ENCODE results near the gene MXRA8. TPM values are rescaled to one million over a fixed set of nuclear protein-coding genes. Genes with fewer than 3 reads are reported as not detected.
"Not testable (repeated sequence)": the region's sequence is repeated elsewhere in the genome, so short reads cannot be mapped to it uniquely, and the experiment has no call there.

The MXRA8 gene
- polyA plus RNA-seq, 1 donor = 346 TPM

DNA sequence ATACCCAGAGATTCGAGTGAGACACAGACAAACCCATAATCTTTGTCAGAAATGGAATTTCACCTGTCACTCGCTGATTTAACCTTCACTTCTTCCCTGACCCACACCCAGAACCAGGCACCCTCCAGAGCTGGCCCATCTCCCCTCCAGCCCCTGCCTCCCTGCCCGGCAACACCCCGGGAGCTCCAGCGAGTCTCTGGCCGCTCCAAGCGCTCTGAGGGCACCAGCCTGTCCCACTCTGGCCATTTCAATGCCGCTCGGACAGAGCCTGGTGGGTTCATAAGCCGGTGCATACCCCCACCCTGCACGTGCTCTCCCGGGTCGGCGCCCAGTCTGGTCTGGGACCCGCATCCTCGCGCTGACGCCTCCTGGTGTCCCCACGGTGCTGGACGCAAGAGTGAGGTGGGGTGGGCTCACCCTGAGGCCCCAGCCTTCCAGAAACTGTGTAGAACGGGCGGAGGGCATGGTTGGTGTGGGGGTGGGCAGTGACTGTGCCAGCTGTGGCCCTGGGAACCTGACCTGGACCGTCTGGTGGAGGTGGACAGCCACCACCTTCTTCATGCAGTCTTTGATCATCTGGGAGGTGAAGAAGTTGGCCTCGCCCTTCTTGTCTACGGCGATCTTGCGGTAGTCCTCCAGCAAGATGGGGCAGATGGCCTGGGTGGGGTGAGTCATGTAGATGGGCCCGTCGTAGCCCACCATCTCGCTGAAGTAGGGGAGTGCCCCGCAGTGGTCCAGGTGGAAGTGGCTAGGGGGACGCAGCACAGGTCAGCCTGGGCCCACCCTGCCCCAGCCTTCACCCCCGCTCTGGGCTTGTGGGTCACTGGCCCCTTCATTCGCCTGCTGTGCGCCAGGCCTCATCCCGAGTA lies 39.3 kb downstream of the MXRA8 start:
- Histone ChIP-seq H3K4me1 (ENCODE audit: control insufficient read depth, insufficient read depth, low read length) (peaks cover 3% of the 10 kb centered on the region), H3K36me3 (ENCODE audit: control insufficient read depth, insufficient read depth, low read length) (peaks cover 57% of the 10 kb centered on the region), H3K27me3 (ENCODE audit: control insufficient read depth, insufficient read depth, low read length) (no peaks in the 10 kb centered on the region), H3K9me3 (ENCODE audit: control insufficient read depth, low read depth, low read length) (no peaks in the 10 kb centered on the region), H3K4me3 (ENCODE audit: low read length) (no peak overlapping the region), H3K27ac (ENCODE audit: low read length) (no peak overlapping the region)
- WGBS (ENCODE audit: insufficient coverage, low lambda C conversion rate) = 100% methylated on average over 1 of the region's 36 CpGs
- no peak for DNase-seq

DNA sequence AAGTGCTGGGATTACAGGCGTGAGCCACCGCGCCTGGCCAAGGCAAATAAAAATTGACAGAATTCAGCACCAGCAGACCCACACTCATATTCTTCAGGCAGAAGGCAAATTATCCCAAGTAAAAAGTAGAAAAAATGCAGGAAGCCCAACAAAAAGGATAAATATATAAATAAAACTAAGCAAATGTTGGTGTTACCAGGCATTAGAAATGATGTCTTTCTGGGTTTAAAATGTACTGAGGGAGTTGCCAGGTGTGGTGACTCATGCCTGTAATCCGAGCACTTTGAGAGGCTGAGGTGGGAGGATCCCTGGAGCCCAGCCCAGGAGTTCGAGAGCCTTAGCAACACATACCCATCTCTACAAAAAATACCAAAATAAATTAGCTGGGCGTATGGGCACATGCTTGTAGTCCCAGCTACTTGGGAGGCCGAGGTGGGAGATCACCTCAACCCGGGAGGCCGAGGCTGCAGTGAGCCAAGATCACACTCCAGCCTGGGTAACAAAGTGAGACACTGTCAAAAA lies 40.2 kb downstream of the MXRA8 start:
- Histone ChIP-seq H3K27ac (ENCODE audit: low read length) (no peak overlapping the region), H3K36me3 (ENCODE audit: control insufficient read depth, insufficient read depth, low read length) (peaks cover 65% of the 10 kb centered on the region), H3K9me3 (ENCODE audit: control insufficient read depth, low read depth, low read length) (no peaks in the 10 kb centered on the region), H3K4me3 (ENCODE audit: low read length) (no peak overlapping the region), H3K27me3 (ENCODE audit: control insufficient read depth, insufficient read depth, low read length) (no peaks in the 10 kb centered on the region), H3K4me1 (ENCODE audit: control insufficient read depth, insufficient read depth, low read length) (peaks cover 3% of the 10 kb centered on the region)
- WGBS (ENCODE audit: insufficient coverage, low lambda C conversion rate) = no CpG with 5 or more reads among the region's 9 CpGs
- no peak for DNase-seq

DNA sequence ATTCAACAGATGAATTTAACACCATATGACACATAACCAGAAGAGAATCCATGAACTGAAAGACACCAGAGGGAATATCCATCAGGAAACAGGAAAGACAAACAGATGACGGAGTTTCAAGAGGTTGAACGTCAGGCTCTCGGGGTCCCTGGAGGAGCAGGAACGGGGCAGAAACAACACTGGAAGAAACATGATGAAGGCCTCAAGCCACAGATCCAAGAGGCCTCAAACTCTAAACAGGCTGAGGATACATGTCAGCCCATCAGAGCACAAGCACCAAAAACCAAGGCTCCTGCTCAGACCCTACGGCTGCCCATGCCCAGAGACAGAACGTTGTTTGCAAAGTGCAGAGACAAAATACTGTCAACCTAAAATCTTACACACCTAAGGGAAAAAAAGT lies 40.9 kb downstream of the MXRA8 start:
- Histone ChIP-seq H3K4me3 (ENCODE audit: low read length) (no peak overlapping the region), H3K4me1 (ENCODE audit: control insufficient read depth, insufficient read depth, low read length) (no peaks in the 10 kb centered on the region), H3K27ac (ENCODE audit: low read length) (no peak overlapping the region), H3K36me3 (ENCODE audit: control insufficient read depth, insufficient read depth, low read length) (peaks cover 73% of the 10 kb centered on the region), H3K27me3 (ENCODE audit: control insufficient read depth, insufficient read depth, low read length) (no peaks in the 10 kb centered on the region), H3K9me3 (ENCODE audit: control insufficient read depth, low read depth, low read length) (no peaks in the 10 kb centered on the region)
- DNase-seq = no peak
- no CpG with 5 or more reads among the region's 6 CpGs for WGBS (ENCODE audit: insufficient coverage, low lambda C conversion rate)

DNA sequence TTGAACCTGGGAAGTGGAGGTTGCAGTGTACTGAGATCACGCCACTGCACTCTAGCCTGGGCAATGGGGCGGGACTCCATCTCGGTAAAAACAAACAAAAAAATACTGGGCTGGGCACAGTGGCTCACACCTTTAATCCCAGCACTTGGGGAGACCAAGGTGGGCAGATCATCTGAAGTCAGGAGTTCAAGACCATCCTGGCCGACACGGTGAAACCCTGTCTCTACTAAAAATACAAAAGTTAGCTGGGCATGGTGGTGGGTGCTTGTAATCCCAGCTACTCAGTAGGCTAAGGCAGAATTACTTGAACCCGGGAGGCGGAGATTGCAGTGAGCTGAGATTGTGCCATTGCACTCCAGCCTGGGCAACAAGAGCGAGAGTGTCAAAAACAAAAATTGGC lies 42.2 kb downstream of the MXRA8 start:
- H3K4me3 ChIP-seq (ENCODE audit: low read length); DNase-seq: not testable (repeated sequence)

DNA sequence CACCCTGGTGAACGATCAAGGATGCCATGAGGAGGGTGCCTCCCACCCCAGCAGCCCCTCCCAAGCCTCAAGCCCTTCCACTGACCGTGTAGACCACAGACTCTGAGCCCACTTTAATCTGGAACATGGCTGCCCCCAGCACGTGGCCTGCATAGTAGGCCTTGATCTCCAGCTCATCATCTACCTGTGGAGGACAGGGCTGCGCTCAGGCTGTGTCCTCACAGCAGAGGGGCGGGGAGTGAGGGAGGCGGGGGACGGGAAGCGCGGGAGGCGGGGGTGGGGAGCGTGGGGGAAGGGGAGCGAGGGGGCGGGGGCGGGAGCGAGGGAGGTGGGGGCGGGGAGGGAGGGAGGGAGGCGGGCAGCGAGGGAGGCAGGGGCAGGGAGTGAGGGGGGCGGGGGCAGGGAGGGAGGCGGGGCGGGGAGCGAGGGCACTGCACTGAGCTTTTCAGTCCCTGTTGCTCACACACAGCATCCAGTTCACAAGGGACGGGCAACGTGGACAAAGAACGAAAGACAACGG lies 42.9 kb downstream of the MXRA8 start:
- no peak overlapping the region for H3K27ac ChIP-seq (ENCODE audit: low read length)

More for the DNA sequence above, 42.2 kb downstream of the MXRA8 start:
- not testable (repeated sequence) for H3K27me3 ChIP-seq (ENCODE audit: control insufficient read depth, insufficient read depth, low read length); H3K27ac ChIP-seq (ENCODE audit: low read length); H3K9me3 ChIP-seq (ENCODE audit: control insufficient read depth, low read depth, low read length); H3K4me1 ChIP-seq (ENCODE audit: control insufficient read depth, insufficient read depth, low read length)
- H3K36me3 ChIP-seq (ENCODE audit: control insufficient read depth, insufficient read depth, low read length) = peaks cover 76% of the 10 kb centered on the region
- WGBS (ENCODE audit: insufficient coverage, low lambda C conversion rate) = no CpG with 5 or more reads among the region's 8 CpGs

DNA sequence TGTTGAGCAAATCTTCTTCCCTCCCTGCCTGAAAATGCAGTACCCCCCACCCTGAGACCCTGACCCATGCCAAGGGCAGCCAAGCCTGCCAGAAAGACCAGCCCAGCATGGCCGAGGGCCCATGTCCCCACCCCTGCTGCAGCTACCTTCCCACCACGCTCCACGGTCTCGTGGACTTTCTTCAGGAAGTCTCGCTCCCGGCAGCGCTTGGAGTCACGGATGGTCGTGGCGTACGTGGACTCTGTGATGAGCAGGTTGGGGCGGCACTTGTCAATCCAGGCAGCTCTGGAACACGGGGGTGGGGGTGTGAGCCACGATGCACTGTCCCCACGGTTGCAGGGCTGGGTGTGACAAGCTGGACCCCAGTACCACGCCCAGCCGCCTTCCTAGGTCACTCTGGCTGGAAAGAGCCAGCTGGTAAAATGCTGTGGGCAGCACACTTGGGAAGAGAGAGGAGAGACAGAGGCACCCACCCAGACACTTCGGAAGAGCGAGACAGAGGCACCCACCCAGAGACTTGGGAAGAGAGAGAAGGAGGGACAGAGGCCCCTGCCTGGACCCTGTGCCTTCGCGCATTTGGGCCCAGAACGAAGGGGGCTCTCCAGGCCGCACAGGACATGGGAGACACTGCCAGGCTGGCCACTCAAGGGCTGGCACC lies 43.5 kb downstream of the MXRA8 start:
- no peak overlapping the region for H3K4me3 ChIP-seq (ENCODE audit: low read length)
- no peaks in the 10 kb centered on the region for H3K9me3 ChIP-seq (ENCODE audit: control insufficient read depth, low read depth, low read length)
- H3K27ac ChIP-seq (ENCODE audit: low read length) = no peak overlapping the region
- WGBS (ENCODE audit: insufficient coverage, low lambda C conversion rate) = no CpG with 5 or more reads among the region's 23 CpGs
- no peak for DNase-seq
- no peaks in the 10 kb centered on the region for H3K27me3 ChIP-seq (ENCODE audit: control insufficient read depth, insufficient read depth, low read length)
- H3K36me3 ChIP-seq (ENCODE audit: control insufficient read depth, insufficient read depth, low read length) = peaks cover 76% of the 10 kb centered on the region
- peaks cover 6% of the 10 kb centered on the region for H3K4me1 ChIP-seq (ENCODE audit: control insufficient read depth, insufficient read depth, low read length)

More for the DNA sequence above, 42.9 kb downstream of the MXRA8 start:
- H3K27me3 ChIP-seq (ENCODE audit: control insufficient read depth, insufficient read depth, low read length) = no peaks in the 10 kb centered on the region
- H3K4me3 ChIP-seq (ENCODE audit: low read length) = no peak overlapping the region
- H3K4me1 ChIP-seq (ENCODE audit: control insufficient read depth, insufficient read depth, low read length) = no peaks in the 10 kb centered on the region
- H3K9me3 ChIP-seq (ENCODE audit: control insufficient read depth, low read depth, low read length) = no peaks in the 10 kb centered on the region
- no peak for DNase-seq
- 28% methylated on average over 4 of the region's 26 CpGs for WGBS (ENCODE audit: insufficient coverage, low lambda C conversion rate)
- H3K36me3 ChIP-seq (ENCODE audit: control insufficient read depth, insufficient read depth, low read length) = peaks cover 76% of the 10 kb centered on the region

DNA sequence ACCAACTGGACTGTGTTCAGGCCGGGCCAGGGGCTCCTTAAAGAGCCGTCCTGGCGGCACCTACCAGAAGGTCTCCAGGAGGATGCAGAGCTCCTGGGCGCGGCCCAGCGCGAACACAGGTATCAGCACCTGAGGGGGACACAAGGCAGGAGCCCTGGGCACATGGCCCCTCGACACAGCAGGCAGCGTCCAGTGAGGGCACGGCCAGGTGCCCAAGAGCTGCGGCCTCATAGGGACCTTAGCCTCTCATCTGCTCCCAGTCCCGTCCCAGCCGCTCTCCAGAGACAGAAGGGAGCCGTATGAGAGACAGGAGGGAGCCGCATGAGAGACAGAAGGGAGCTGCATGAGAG lies 44.1 kb downstream of the MXRA8 start:
- Histone ChIP-seq H3K4me3 (ENCODE audit: low read length) (no peak overlapping the region), H3K9me3 (ENCODE audit: control insufficient read depth, low read depth, low read length) (peaks cover 4% of the 10 kb centered on the region), H3K27ac (ENCODE audit: low read length) (no peak overlapping the region), H3K36me3 (ENCODE audit: control insufficient read depth, insufficient read depth, low read length) (peaks cover 70% of the 10 kb centered on the region), H3K4me1 (ENCODE audit: control insufficient read depth, insufficient read depth, low read length) (peaks cover 8% of the 10 kb centered on the region), H3K27me3 (ENCODE audit: control insufficient read depth, insufficient read depth, low read length) (no peaks in the 10 kb centered on the region)
- DNase-seq = no peak
- no CpG with 5 or more reads among the region's 15 CpGs for WGBS (ENCODE audit: insufficient coverage, low lambda C conversion rate)

- no peak overlapping the region for H3K4me3 ChIP-seq (ENCODE audit: low read length)
- peaks cover 64% of the 10 kb centered on the region for H3K36me3 ChIP-seq (ENCODE audit: control insufficient read depth, insufficient read depth, low read length)
- H3K4me1 ChIP-seq (ENCODE audit: control insufficient read depth, insufficient read depth, low read length) = peaks cover 8% of the 10 kb centered on the region
- no CpG with 5 or more reads among the region's 37 CpGs for WGBS (ENCODE audit: insufficient coverage, low lambda C conversion rate)
- peaks cover 4% of the 10 kb centered on the region for H3K9me3 ChIP-seq (ENCODE audit: control insufficient read depth, low read depth, low read length)
- no peak overlapping the region for H3K27ac ChIP-seq (ENCODE audit: low read length)
- no peak for DNase-seq
- no peaks in the 10 kb centered on the region for H3K27me3 ChIP-seq (ENCODE audit: control insufficient read depth, insufficient read depth, low read length)
Observed at GRCh38 chr1:1313500-1314236, 44.7 kb downstream of the MXRA8 start.

GRCh38 chr1:1312450-1313314 lies 45.7 kb downstream of the MXRA8 start:
- Histone ChIP-seq H3K9me3 (ENCODE audit: control insufficient read depth, low read depth, low read length) (peaks cover 4% of the 10 kb centered on the region), H3K27ac (ENCODE audit: low read length) (no peak overlapping the region), H3K4me1 (ENCODE audit: control insufficient read depth, insufficient read depth, low read length) (peaks cover 8% of the 10 kb centered on the region), H3K4me3 (ENCODE audit: low read length) (no peak overlapping the region), H3K27me3 (ENCODE audit: control insufficient read depth, insufficient read depth, low read length) (no peaks in the 10 kb centered on the region), H3K36me3 (ENCODE audit: control insufficient read depth, insufficient read depth, low read length) (peaks cover 61% of the 10 kb centered on the region)
- DNase-seq = no peak
- no CpG with 5 or more reads among the region's 49 CpGs for WGBS (ENCODE audit: insufficient coverage, low lambda C conversion rate)
